ENCODE measurements around the gene SUGCT. TPM values are rescaled to one million over a fixed set of nuclear protein-coding genes. Genes with fewer than 3 reads are reported as not detected.
A peak's percentile ranks its signal among the peaks of the same experiment; 100 is the strongest.

The SUGCT gene
- total and polyA plus RNA-seq, 2 of the 8 experiments (the other 6 are each of a cell fraction or from before 2014, with no cell fraction given): 2.8 to 5.4 TPM

- WGBS, 2 experiments (ENCODE audit: extremely low coverage in 1 of 2, insufficient coverage in 1 of 2, insufficient read length in 1 of 2, insufficient replicate concordance in 2 of 2, low coverage in 1 of 2, low lambda C conversion rate in 2 of 2, missing lambda C conversion rate in 1 of 2): 88% methylated on average over 7 of the region's 7 CpGs; no CpG with 5 or more reads in 1 of the 2 experiments
- H3K79me2 ChIP-seq (ENCODE audit: control insufficient read depth in 1 of 2, insufficient read depth in 2 of 2, low read length in 2 of 2): no peaks in the 10 kb centered on the region
- no peak overlapping the region for H2BK20ac ChIP-seq (ENCODE audit: low read length)
- H2BK120ac ChIP-seq (replicated peaks; ENCODE audit: low read depth, low read length): no peak overlapping the region
- no peak overlapping the region for H2BK15ac ChIP-seq (ENCODE audit: low read length)
- no peak overlapping the region for H3K18ac ChIP-seq (ENCODE audit: extremely low read depth, low read length)
- no peak overlapping the region for H2AK5ac ChIP-seq (ENCODE audit: low read depth, low read length)
- H2BK5ac ChIP-seq (ENCODE audit: low read depth, low read length): no peak overlapping the region
- no peak overlapping the region for H3K4me3 ChIP-seq (ENCODE audit: extremely low read depth in 1 of 4, insufficient read depth in 2 of 4, low read depth in 3 of 4, low read length in 4 of 4)
- no peaks in the 10 kb centered on the region for H3K9me3 ChIP-seq (ENCODE audit: insufficient read depth in 2 of 2, low read depth in 1 of 2, low read length in 1 of 2)
- no peak overlapping the region for H3K27ac ChIP-seq (ENCODE audit: low read depth, low read length)
- TF ChIP-seq, protein P1, sequence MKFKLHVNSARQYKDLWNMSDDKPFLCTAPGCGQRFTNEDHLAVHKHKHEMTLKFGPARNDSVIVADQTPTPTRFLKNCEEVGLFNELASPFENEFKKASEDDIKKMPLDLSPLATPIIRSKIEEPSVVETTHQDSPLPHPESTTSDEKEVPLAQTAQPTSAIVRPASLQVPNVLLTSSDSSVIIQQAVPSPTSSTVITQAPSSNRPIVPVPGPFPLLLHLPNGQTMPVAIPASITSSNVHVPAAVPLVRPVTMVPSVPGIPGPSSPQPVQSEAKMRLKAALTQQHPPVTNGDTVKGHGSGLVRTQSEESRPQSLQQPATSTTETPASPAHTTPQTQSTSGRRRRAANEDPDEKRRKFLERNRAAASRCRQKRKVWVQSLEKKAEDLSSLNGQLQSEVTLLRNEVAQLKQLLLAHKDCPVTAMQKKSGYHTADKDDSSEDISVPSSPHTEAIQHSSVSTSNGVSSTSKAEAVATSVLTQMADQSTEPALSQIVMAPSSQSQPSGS (IDR thresholded peaks at IDR 0.05; ENCODE audit: low read length): no peak
- TF ChIP-seq, protein P2, sequence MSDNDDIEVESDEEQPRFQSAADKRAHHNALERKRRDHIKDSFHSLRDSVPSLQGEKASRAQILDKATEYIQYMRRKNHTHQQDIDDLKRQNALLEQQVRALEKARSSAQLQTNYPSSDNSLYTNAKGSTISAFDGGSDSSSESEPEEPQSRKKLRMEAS (IDR thresholded peaks at IDR 0.05): no peak
- TF ChIP-seq EGR1 (IDR thresholded peaks at IDR 0.05; ENCODE audit: borderline replicate concordance, low read depth, low read length) (no peak), CHD1 (IDR thresholded peaks at IDR 0.05; ENCODE audit: low read depth, low read length) (no peak), BCL11A (IDR thresholded peaks at IDR 0.05; ENCODE audit: low read depth in 2 of 2, low read length in 2 of 2) (no peak), YY1 (IDR thresholded peaks at IDR 0.05; ENCODE audit: low read depth, low read length) (no peak), RBBP5 (IDR thresholded peaks at IDR 0.05; ENCODE audit: borderline replicate concordance, low read depth, low read length) (no peak), POLR2AphosphoS5 (IDR thresholded peaks at IDR 0.05; ENCODE audit: low read depth, low read length) (no peak), JUND (IDR thresholded peaks at IDR 0.05; ENCODE audit: low read length) (no peak), CBX5 (IDR thresholded peaks at IDR 0.05; ENCODE audit: low read depth, low read length) (no peak), SRF (IDR thresholded peaks at IDR 0.05; ENCODE audit: low read depth, low read length) (no peak), SIX5 (IDR thresholded peaks at IDR 0.05; ENCODE audit: low read depth, low read length) (no peak)
- no peaks in the 10 kb centered on the region for H3K23me2 ChIP-seq (ENCODE audit: low read depth, low read length)
- H4K5ac ChIP-seq (ENCODE audit: insufficient read length, low read depth, low read length): no peak overlapping the region
- H2AFZ ChIP-seq (ENCODE audit: low read length): no peak overlapping the region
- no peak overlapping the region for H2BK12ac ChIP-seq (ENCODE audit: low read depth, low read length)
- peak overlapping the region; percentile 7; the same call in 1 of the 2 replicates for H4K8ac ChIP-seq (ENCODE audit: extremely low read depth, insufficient read depth, low read length)
- H4K20me1 ChIP-seq (replicated peaks in 1 of 2; ENCODE audit: control insufficient read depth in 1 of 2, insufficient read depth in 2 of 2, low read length in 2 of 2): no peaks in the 10 kb centered on the region
- H3K56ac ChIP-seq (replicated peaks; ENCODE audit: insufficient read length, low read depth, low read length): no peak overlapping the region
- DNase-seq (ENCODE audit: low read depth in 1 of 2, low spot score in 2 of 2) (no peak), FAIRE-seq (no peak)
- H3K4ac ChIP-seq (replicated peaks; ENCODE audit: insufficient read length, low read depth, low read length): no peak overlapping the region
- no peaks in the 10 kb centered on the region for H3K79me1 ChIP-seq (ENCODE audit: low read depth, low read length)
- H3K9ac ChIP-seq (replicated peaks in 1 of 4; ENCODE audit: extremely low read depth in 1 of 4, low read depth in 3 of 4, low read length in 3 of 4): no peak overlapping the region
- H3K4me1 ChIP-seq (replicated peaks in 1 of 4; ENCODE audit: control insufficient read depth in 3 of 4, insufficient read depth in 4 of 4, low read length in 3 of 4): no peaks in the 10 kb centered on the region; a peak in 1 of 7 replicates
- ChIA-PET CTCF (ENCODE audit: partially characterized antibody) (interaction anchor here (1.7 kb wide), 1 partner anchor 16 kb away, joined by 7 read pairs; no protein-coding TSS in a partner anchor), POLR2A (ENCODE audit: partially characterized antibody) (no interaction called here)
- H3K23ac ChIP-seq (ENCODE audit: insufficient read length): no peak overlapping the region
- no peak overlapping the region for H3K14ac ChIP-seq (ENCODE audit: insufficient read length)
- H3K36me3 ChIP-seq (ENCODE audit: control insufficient read depth in 2 of 4, insufficient read depth in 4 of 4, low read length in 3 of 4): no peaks in the 10 kb centered on the region
- H3K27me3 ChIP-seq (replicated peaks in 1 of 4; ENCODE audit: control insufficient read depth in 3 of 4, extremely low read depth in 1 of 4, insufficient read depth in 3 of 4, low read length in 3 of 4): no peaks in the 10 kb centered on the region
- H4K91ac ChIP-seq (replicated peaks; ENCODE audit: insufficient read length, low read length): no peak overlapping the region
- no peak overlapping the region for H3K4me2 ChIP-seq (ENCODE audit: insufficient read depth in 1 of 2, low read depth in 2 of 2, low read length in 2 of 2)
These were observed 607.5 kb downstream of the SUGCT start for GRCh38 chr7:40742270-40742669.
